Panc1 (cell line): ENCODE measurements around the gene COMMD7. TPM values are rescaled to one million over a fixed set of nuclear protein-coding genes. Genes with fewer than 3 reads are reported as not detected.

Source experiments
- ATAC-seq: fragments of 200-7000 bp; cut with Tn5 transposase; 2 replicates; pipeline ENCODE4 v1.9.1; 2020; ENCODE audit warnings: mild to moderate bottlenecking, moderate library complexity
- BruUV-seq: library from RNA; stranded (reverse); fragments of 400-500 nt; replicated peaks from 2 replicates; lab custom pipeline; 2021; lab: Mats Ljungman, UMichigan
- CTCF ChIA-PET: fragments of 300-600 bp; sonication (Branson Sonifier 250); formaldehyde crosslinking; loops from one replicate; lab custom pipeline; 2022; ENCODE audit warnings: antibody characterized with exemption; lab: Charles Lee
- POLR2A ChIA-PET: fragments of 300-600 bp; sonication (Branson Sonifier 250); formaldehyde crosslinking; loops from one replicate; lab custom pipeline; 2022; ENCODE audit warnings: antibody characterized with exemption; lab: Charles Lee
- DNase-seq: peaks from one replicate; pipeline ENCODE4 v3.0.0-alpha.2; 2010; ENCODE audit warnings: low read depth, low spot score
- H3K27ac ChIP-seq: 2 replicates; pipeline ENCODE4 v1.5.1; 2011; ENCODE audit warnings: mild to moderate bottlenecking, low read length, inconsistent platforms
- H3K27me3 ChIP-seq: fragments of 200-500 bp; sonication (Bioruptor generic); 2 replicates; pipeline ENCODE4 v1.6.0; 2014; ENCODE audit warnings: low read length, inconsistent platforms; ENCODE audit not compliant: control insufficient read depth, insufficient read depth
- H3K36me3 ChIP-seq: fragments of 200-500 bp; sonication (Bioruptor generic); 2 replicates; pipeline ENCODE4 v1.5.1; 2014; ENCODE audit warnings: inconsistent platforms, mild to moderate bottlenecking, low read length, moderate library complexity; ENCODE audit not compliant: control insufficient read depth, insufficient read depth
- H3K4me1 ChIP-seq: 2 replicates; pipeline ENCODE4 v1.5.1; 2011; ENCODE audit warnings: inconsistent platforms, mild to moderate bottlenecking, low read length, moderate library complexity; ENCODE audit not compliant: control insufficient read depth, insufficient read depth
- H3K4me3 ChIP-seq, 2 experiments: 2 replicates each; pipeline ENCODE4 v1.5.1; 2011 to 2012; ENCODE audit warnings: low read depth in 2 of 2, low read length in 2 of 2, mild to moderate bottlenecking in 2 of 2, inconsistent platforms in 1 of 2, moderate library complexity in 1 of 2
- H3K9me3 ChIP-seq: fragments of 200-500 bp; sonication (Bioruptor generic); 2 replicates; pipeline ENCODE4 v1.5.1; 2014; ENCODE audit warnings: low read depth, mild to moderate bottlenecking, inconsistent platforms, low read length, moderate library complexity; ENCODE audit not compliant: control insufficient read depth, insufficient read depth
- CTCF ChIP-seq: fragments of 450-650 bp; IDR thresholded peaks from 2 replicates; pipeline ENCODE4 v1.5.1; 2017; ENCODE audit warnings: mild to moderate bottlenecking
- POLR2AphosphoS5 ChIP-seq: IDR thresholded peaks from 2 replicates; pipeline ENCODE4 v1.6.1; 2012; ENCODE audit warnings: mild to moderate bottlenecking, low read depth, low read length, moderate library complexity
- REST ChIP-seq, 2 experiments: IDR thresholded peaks; 2 replicates each; pipeline ENCODE4 v1.6.1; 2011 to 2012; ENCODE audit warnings: low read depth in 2 of 2, control low read depth in 1 of 2, low read length in 1 of 2, mild to moderate bottlenecking in 1 of 2, moderate library complexity in 1 of 2; ENCODE audit not compliant: insufficient read depth in 1 of 2
- SIN3A ChIP-seq: IDR thresholded peaks from 2 replicates; pipeline ENCODE4 v1.6.1; 2012; ENCODE audit warnings: low read depth, mild to moderate bottlenecking, low read length, moderate library complexity, borderline replicate concordance; ENCODE audit not compliant: insufficient read depth
- TCF7L2 ChIP-seq: IDR thresholded peaks from 2 replicates; pipeline ENCODE4 v1.6.1; 2011; ENCODE audit warnings: mild to moderate bottlenecking, low read depth, low read length, inconsistent platforms
- in situ Hi-C: cut with HindIII; loops from 2 replicates; pipeline ENCODE4 v1.10.0; 2016; ENCODE audit warnings: low sequenced_read_pairs, low pct_unique_long_range_greater_than_20kb
- intact Hi-C: fragments of 100-400 bp; cut with micrococcal nuclease; formaldehyde crosslinking; loops from one replicate; pipeline ENCODE4 v1.10.0; 2022; ENCODE audit not compliant: unreplicated experiment
- total RNA-seq: library from RNA; stranded (reverse); gene quantifications from one replicate; pipeline ENCODE4 v1.2.1, GENCODE V29; 2021; ENCODE audit not compliant: unreplicated experiment

COMMD7 gene
- total RNA-seq, 1 experiment from 2014 or later, result 24.8 TPM

GRCh38 chr20:32786059-32786760 is 42.9 kb upstream of the COMMD7 start:
- H3K27ac ChIP-seq, result no peak overlapping the region
- H3K36me3 ChIP-seq, result no peaks in the 10 kb centered on the region
- ChIA-PET POLR2A (no interaction called here), CTCF (no interaction called here)
- no peak for ATAC-seq
- DNase-seq, result no peak
- H3K4me3 ChIP-seq, result no peak overlapping the region
- no peaks in the 10 kb centered on the region for H3K27me3 ChIP-seq
- no TSS peak for BruUV-seq
- no peaks in the 10 kb centered on the region for H3K4me1 ChIP-seq
- H3K9me3 ChIP-seq, result no peaks in the 10 kb centered on the region
- in situ Hi-C loops (no loop called here), intact Hi-C loops (no loop called here)
- TF ChIP-seq POLR2AphosphoS5 (no peak), REST (IDR thresholded peaks at IDR 0.05; ENCODE audit: insufficient read depth in 1 of 2, low read depth in 2 of 2, low read length in 1 of 2) (no peak), TCF7L2 (no peak)

GRCh38 chr20:32784369-32785080 is 41.3 kb upstream of the COMMD7 start:
- BruUV-seq, result no TSS peak
- POLR2A ChIA-PET, result interaction anchor here (0.7 kb wide), 1 partner anchor 52 kb away, joined by 4 read pairs; no protein-coding TSS in a partner anchor
- DNase-seq, result no peak
- Histone ChIP-seq H3K27ac (no peak overlapping the region), H3K27me3 (no peaks in the 10 kb centered on the region), H3K9me3 (no peaks in the 10 kb centered on the region), H3K36me3 (no peaks in the 10 kb centered on the region), H3K4me3 (no peak overlapping the region), H3K4me1 (no peaks in the 10 kb centered on the region)
- intact Hi-C loops (no loop called here), in situ Hi-C loops (no loop called here)
- TF ChIP-seq TCF7L2, result no peak
- no peak for TF ChIP-seq CTCF
- no peak for TF ChIP-seq POLR2AphosphoS5
- TF ChIP-seq SIN3A, result no peak
- TF ChIP-seq REST (IDR thresholded peaks at IDR 0.05; ENCODE audit: insufficient read depth in 1 of 2, low read depth in 2 of 2, low read length in 1 of 2), result no peak
- no peak for ATAC-seq
- CTCF ChIA-PET, result interaction anchor here (0.6 kb wide), 1 partner anchor 46 kb away, joined by 4 read pairs; no protein-coding TSS in a partner anchor
